HG03558 (cell line): ENCODE measurements around the gene AKT1.

ENCODE experiments used
- ATAC-seq: cut with Tn5 transposase; IDR thresholded peaks from one replicate; pipeline ENCODE4 v1.9.1; 2021; ENCODE audit warnings: moderate number of reproducible peaks; ENCODE audit not compliant: unreplicated experiment; ENCODE audit errors: extremely low read depth

Gene AKT1

GRCh38 chr14:104788161-104788818 lies 7.3 kb downstream of the AKT1 start:
- ATAC-seq, result no peak

GRCh38 chr14:104787736-104788135 lies 7.8 kb downstream of the AKT1 start:
- no peak for ATAC-seq

DNA sequence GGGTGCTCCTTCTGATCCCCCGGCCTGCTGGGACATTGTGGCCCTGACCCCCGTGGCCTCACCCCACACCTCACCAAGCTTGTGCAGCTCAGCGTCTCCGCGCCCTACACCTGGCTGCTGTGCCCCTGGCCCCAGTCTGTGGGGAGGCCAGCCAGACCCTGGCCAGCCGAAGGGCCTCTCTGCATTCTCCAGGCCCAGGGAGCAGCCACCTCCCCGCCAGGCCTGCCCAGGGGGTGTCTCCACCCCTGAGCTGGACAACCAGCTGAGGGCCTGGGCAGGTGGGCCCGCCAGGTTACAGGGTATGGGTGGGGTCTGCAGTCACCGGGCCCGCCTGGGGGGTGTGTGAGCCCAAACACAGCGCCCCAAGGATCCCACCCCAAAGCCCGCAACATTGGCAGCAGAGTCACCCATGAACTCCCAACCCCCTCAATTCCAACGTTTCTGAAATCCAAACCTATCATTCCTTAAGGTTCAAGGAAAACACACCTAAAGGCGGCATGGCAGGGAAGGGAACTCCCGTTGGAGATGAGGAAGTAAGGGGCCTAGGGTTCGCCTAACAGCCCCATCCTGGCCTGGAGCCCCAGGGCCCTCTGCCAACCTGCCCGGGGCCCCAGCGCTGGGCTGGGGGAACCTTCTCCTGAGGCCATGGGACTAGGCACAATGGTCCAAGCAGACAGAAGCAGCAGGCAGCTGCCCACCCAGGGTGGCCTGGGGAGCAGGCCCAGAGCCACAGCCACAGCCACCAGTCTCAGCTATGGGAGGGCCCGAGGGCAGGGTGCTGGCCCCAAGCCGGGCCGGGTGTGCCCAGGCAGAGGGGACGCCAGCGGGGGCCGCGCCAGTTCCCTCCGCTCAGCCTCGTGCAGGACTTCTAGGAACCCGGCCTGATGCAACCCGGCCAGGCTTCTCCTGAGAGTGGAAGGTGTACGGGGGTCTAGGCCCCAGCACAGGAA lies 8.5 kb downstream of the AKT1 start:
- no peak for ATAC-seq

DNA sequence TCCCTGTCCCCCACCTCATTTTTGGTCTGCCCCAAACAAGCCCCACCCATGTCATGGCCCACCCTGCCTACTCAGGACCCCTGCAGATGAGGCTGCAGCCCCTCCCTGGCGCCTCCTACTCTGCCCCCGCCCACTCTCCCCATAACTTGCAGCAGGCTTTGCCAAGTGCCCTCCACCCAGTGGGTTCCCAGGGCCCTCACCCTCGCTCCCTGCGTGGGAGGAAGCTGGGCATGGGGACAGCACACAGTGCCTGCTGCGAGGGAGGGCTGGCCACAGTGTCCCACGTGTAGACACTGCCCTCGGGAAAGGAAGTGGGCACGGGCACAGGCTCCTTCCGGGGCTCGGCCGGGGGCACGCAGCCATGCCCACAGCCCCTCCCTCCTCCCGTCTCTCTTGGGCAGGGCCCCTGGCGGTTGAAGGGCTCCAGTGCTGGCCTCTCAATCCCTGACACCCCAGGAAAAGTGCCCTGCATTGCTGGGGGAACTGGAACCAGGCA lies 9.4 kb downstream of the AKT1 start:
- ATAC-seq, result no peak

DNA sequence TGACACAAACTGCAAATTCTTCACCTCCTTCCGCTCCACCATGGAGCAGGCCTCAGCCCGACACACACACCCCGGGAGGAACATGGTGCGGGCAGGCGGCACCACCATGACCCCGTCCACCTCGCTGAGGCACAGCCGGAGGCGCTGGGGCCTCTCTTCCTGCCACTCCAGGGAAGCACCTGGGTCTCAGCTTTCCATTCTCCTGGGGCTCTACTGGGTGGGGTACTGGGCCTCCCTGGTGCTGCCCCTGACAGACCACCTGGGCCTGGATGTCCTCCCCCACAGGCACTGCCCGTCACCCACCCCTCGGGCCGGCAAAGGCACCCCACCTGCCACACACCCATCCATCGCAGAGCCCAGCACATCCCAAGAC lies 9.9 kb downstream of the AKT1 start:
- ATAC-seq, result no peak

DNA sequence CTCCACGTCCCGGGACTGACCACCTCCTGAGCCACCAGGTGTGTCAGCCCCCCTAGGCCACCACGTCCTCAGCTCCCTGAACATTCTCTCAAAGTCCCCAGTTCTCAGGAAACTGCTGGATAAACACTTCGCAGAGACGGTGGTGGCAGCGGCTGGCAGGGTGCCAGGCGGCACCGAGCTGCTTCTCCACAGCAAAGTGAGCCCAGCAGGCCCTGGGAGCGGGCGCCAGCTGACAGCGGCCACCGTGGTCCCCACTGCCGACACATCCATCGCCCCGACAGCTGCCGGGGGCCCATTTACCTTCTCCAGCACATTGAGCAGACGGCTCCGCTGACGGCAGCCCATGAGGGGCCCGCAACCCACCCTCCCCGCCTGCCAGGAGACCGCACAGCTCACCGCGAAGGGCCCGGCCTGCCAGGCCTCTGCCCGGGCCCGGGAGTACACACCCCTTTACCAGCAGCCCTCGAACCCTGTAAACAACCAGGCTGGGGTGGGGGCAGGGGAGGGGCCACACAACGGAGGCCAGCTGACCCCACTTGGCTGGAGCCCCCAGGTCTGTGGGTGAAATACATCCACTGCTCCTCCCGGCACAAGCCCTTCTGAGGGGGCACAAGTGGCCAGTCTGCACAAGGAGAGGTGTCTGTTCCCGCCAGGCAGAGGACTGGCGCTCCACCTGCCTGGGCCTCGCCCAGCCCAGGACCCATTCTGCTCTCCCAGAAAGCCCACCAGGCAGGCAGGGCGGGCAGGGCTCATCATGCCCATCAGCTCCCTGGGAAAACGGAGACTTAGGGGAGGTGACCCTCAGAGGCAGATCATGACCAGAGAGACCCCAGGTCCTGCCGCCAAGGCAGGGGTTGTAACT lies 10.5 kb downstream of the AKT1 start:
- ATAC-seq, result no peak

GRCh38 chr14:104784218-104784568 lies 11.4 kb downstream of the AKT1 start:
- ATAC-seq, result no peak

- ATAC-seq, result no peak
These were observed 11.9 kb downstream of the AKT1 start for GRCh38 chr14:104783484-104784217.

- ATAC-seq, result no peak
These were observed 12.8 kb downstream of the AKT1 start for GRCh38 chr14:104782808-104783139.

GRCh38 chr14:104782086-104782807 lies 13.3 kb downstream of the AKT1 start:
- no peak for ATAC-seq

- ATAC-seq, result no peak
These were observed 14.1 kb downstream of the AKT1 start for GRCh38 chr14:104781271-104782077.

- ATAC-seq, result no peak
These were observed 15.0 kb downstream of the AKT1 start for GRCh38 chr14:104780513-104781030.

DNA sequence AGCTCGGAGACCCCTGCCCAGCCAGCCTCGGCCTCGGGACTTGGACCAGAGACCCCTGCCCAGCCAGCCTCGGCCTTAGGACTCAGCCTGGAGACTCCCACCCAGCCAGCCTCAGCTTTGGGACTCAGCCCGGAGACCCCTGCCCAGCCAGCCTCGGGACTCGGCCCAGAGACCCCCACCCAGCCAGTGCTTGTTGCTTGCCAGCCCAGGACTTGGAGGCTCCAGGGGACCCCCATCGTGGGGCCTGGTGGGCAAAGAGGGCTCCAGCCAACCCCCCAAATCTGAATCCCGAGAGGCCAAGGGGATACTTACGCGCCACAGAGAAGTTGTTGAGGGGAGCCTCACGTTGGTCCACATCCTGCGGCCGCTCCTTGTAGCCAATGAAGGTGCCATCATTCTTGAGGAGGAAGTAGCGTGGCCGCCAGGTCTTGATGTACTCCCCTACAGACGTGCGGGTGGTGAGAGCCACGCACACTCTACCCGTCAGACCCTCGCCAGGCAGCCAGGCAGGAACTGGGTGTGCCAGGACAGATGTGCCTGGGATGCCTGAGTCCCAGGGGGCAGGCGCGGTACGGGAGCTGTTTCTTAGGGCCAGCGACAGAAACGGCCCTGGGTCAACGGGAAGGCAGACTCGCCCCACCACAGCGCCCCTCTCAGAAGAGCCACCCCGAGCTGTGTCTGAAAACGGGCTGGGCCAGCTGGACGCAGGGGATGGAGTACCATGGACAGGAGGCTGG lies 15.6 kb downstream of the AKT1 start:
- ATAC-seq, result no peak

DNA sequence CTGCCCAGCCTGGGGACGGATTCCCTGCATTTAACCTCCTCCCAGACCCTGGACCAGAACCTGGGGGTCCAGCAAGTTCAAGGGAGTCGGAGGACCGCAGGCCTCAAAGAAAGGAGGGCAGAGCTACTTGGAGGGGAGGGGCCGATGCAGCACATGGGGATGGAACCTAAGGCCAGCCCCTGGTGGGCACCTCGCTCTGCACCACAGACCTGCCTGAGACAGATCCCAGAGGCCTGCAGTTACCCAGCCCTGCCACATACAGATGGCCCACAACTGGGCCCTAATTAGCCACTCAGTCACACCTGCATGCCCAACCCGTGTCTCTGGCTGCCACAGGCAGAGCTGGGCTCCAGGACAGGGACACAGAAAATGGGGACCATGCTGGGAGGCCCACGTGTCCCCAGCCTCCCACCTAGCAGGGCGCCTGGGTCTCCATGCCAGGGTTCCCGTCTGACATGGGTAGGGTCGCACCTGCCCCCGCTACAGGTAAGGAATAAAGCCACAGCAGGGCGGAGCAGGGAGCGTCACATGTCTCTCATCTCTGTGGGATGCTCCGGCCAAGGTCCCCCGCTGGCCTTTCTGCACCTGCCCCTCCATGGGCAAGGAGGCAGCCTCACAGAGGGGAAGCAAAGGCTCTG lies 16.7 kb downstream of the AKT1 start:
- no peak for ATAC-seq

DNA sequence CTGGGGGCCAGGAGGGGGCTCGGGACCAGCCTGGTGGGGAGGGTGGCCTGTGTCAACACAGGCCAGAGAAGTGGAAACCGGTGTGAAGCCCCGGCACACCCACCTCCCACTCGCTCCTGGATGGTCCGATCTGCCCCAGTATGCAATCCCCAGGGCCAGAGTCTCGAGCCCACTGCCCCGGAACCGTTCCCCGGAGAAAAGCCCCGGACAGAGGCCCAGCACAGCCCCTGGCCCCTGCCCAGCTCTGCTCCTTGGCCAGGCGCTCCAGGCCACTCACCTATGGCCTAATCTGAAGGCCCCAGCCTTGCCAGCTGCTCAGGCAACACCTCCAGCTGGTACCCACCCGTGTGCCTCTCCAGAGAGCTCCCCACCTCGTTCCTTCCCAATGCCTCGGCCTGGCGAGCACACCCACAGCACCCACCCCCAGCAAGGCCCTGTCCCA lies 17.7 kb downstream of the AKT1 start:
- ATAC-seq, result no peak

- no peak for ATAC-seq
These were observed 18.4 kb downstream of the AKT1 start for GRCh38 chr14:104776961-104777807.
